Tibial artery (tissue), 4 donors: ENCODE data around the gene STK36.

Experiments
- DNase-seq, 2 donors: peaks; one replicate each; pipeline ENCODE4 v3.0.0-alpha.2; 2019
- H3K27ac ChIP-seq, 2 donors: fragments of 200-600 bp; sonication (generic) in 1 of 2; 1 replicate in 1 of 2; 2 replicates in 1 of 2; pipeline ENCODE4 v1.5.1; 2018 to 2019; ENCODE audit warnings: mild to moderate bottlenecking in 1 of 2
- H3K27me3 ChIP-seq, 2 donors: fragments of 200-600 bp; sonication (generic) in 1 of 2; one replicate each; pipeline versions ENCODE4 v1.5.1 to v1.6.0; 2016 to 2019
- H3K36me3 ChIP-seq, 3 donors: fragments of 200-600 bp; sonication (generic) in 2 of 3; one replicate each; pipeline ENCODE4 v1.5.1; 2016 to 2019; ENCODE audit warnings: mild to moderate bottlenecking in 2 of 3
- H3K4me1 ChIP-seq, 4 donors: fragments of 200-600 bp; sonication (generic) in 2 of 4; 1 replicate in 3 of 4; 2 replicates in 1 of 4; pipeline ENCODE4 v1.5.1; 2016 to 2019
- H3K4me3 ChIP-seq, 2 donors: fragments of 200-600 bp; sonication (generic) in 1 of 2; 1 replicate in 1 of 2; 2 replicates in 1 of 2; pipeline ENCODE4 v1.5.1; 2018 to 2019; ENCODE audit warnings: mild to moderate bottlenecking in 2 of 2
- H3K9me3 ChIP-seq, 3 donors: fragments of 200-600 bp; sonication (generic) in 1 of 3; one replicate each; pipeline ENCODE4 v1.5.1; 2016 to 2019
- CTCF ChIP-seq, 2 experiments: fragments of 200-600 bp in 1 of 2; fragments of 450-650 bp in 1 of 2; IDR thresholded peaks; one replicate each; pipeline ENCODE4 v1.5.1; 2017 to 2019; ENCODE audit warnings: antibody characterized with exemption in 2 of 2, mild to moderate bottlenecking in 1 of 2, moderate library complexity in 1 of 2
- intact Hi-C: fragments of 100-400 bp; cut with DNase I; formaldehyde crosslinking; loops from one replicate; pipeline ENCODE4 v1.15.0; 2023; ENCODE audit warnings: low total_unique reads

The STK36 gene

GRCh38 chr2:218722876-218723785 is 51.2 kb downstream of the STK36 start:
- peaks cover 0 to 5% (median 3%) of the 10 kb centered on the region in 3 donors for H3K36me3 ChIP-seq
- no peak overlapping the region for H3K4me3 ChIP-seq
- intact Hi-C loops, result no loop called here
- H3K9me3 ChIP-seq, result peaks cover 0 to 12% (median 6%) of the 10 kb centered on the region in 3 donors
- no peak for DNase-seq
- TF ChIP-seq CTCF (IDR thresholded peaks at IDR 0.05), result no peak
- no peak overlapping the region for H3K27ac ChIP-seq
- H3K27me3 ChIP-seq, result no peaks in the 10 kb centered on the region
- no peaks in the 10 kb centered on the region for H3K4me1 ChIP-seq

DNA sequence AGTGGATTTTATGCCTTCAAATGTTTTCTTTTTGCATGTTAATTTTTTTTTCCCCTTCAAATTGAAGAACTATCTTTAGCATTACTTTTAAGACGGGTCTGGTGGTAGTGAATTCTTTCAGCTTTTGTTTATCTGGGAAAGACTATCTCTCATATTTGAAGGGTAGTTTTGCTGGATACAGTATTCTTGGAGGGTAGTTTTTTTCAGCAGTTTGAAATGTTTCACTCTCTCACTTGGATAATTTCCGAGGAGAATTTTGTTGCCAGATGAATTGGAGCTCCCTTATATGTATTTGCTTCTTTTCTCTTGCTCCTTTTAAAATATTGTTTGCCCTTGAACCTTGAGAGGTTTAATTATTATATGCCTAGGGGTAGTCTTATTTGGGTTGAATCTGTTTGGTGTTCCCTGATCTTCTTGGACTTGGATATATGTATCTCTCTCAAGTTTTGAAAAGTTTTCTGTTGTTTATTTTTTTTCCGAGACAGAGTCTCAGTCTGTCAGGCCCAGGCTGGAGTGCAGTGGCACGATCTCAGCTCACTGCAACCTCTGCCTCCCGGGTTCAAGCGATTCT is 54.2 kb downstream of the STK36 start:
- intact Hi-C loops, result no loop called here
- Histone ChIP-seq H3K9me3 (peaks cover 0 to 12% (median 6%) of the 10 kb centered on the region in 3 donors), H3K27me3 (no peaks in the 10 kb centered on the region), H3K36me3 (peaks cover 0 to 5% (median 3%) of the 10 kb centered on the region in 3 donors), H3K4me1 (peaks cover 0 to 4% (median under 1%) of the 10 kb centered on the region in 4 donors), H3K27ac (no peak overlapping the region), H3K4me3 (no peak overlapping the region)
- TF ChIP-seq CTCF (IDR thresholded peaks at IDR 0.05), result no peak
- no peak for DNase-seq

GRCh38 chr2:218727502-218728165 is 55.7 kb downstream of the STK36 start:
- Histone ChIP-seq H3K27ac (no peak overlapping the region), H3K36me3 (peaks cover 0 to 5% (median 3%) of the 10 kb centered on the region in 3 donors), H3K27me3 (no peaks in the 10 kb centered on the region), H3K4me3 (no peak overlapping the region), H3K4me1 (peaks cover 0 to 16% (median 8%) of the 10 kb centered on the region in 4 donors), H3K9me3 (peaks cover 0 to 12% (median 6%) of the 10 kb centered on the region in 3 donors)
- TF ChIP-seq CTCF (IDR thresholded peaks at IDR 0.05), result peak; percentile 27 to 36
- intact Hi-C loops, result no loop called here
- no peak for DNase-seq

- H3K36me3 ChIP-seq, result peaks cover 0 to 5% (median 3%) of the 10 kb centered on the region in 3 donors
- no peaks in the 10 kb centered on the region for H3K27me3 ChIP-seq
- peaks cover 0 to 18% (median 10%) of the 10 kb centered on the region in 4 donors for H3K4me1 ChIP-seq
- no peak for TF ChIP-seq CTCF (IDR thresholded peaks at IDR 0.05)
- H3K4me3 ChIP-seq, result no peak overlapping the region
- no peak overlapping the region for H3K27ac ChIP-seq
- intact Hi-C loops, result no loop called here
- peaks cover 0 to 12% (median 6%) of the 10 kb centered on the region in 3 donors for H3K9me3 ChIP-seq
- no peak for DNase-seq
Measured at GRCh38 chr2:218729640-218730039, 57.8 kb downstream of the STK36 start.

- intact Hi-C loops, result no loop called here
- no peak overlapping the region for H3K4me3 ChIP-seq
- no peaks in the 10 kb centered on the region for H3K27me3 ChIP-seq
- H3K4me1 ChIP-seq, result peaks cover 0 to 18% (median 10%) of the 10 kb centered on the region in 4 donors
- H3K36me3 ChIP-seq, result peaks cover 0 to 3% (median 2%) of the 10 kb centered on the region in 3 donors
- peaks cover 0 to 4% (median 0%) of the 10 kb centered on the region in 3 donors for H3K9me3 ChIP-seq
- H3K27ac ChIP-seq, result peak overlapping the region; percentile 41 to 48
- no peak for DNase-seq
- TF ChIP-seq CTCF (IDR thresholded peaks at IDR 0.05), result no peak
Measured at GRCh38 chr2:218732052-218732760, 60.3 kb downstream of the STK36 start.
